KMS-11 (cell line): Measurements from ENCODE around the gene TMEM33.
A peak's percentile ranks its signal among the peaks of the same experiment; 100 is the strongest.

Experiments used
- H2AFZ ChIP-seq: fragments of 200-600 bp; sonication (generic); 2 replicates; pipeline ENCODE4 v1.6.1; 2016; ENCODE audit warnings: antibody characterized with exemption, mixed run types, low read depth
- H3K27ac ChIP-seq: fragments of 200-600 bp; sonication (generic); 2 replicates; pipeline ENCODE4 v1.6.1; 2016; ENCODE audit warnings: mild to moderate bottlenecking, mixed run types
- H3K27me3 ChIP-seq: fragments of 200-600 bp; sonication (generic); 2 replicates; pipeline ENCODE4 v1.6.1; 2017; ENCODE audit warnings: mild to moderate bottlenecking, low read depth, mixed run types, moderate library complexity; ENCODE audit not compliant: insufficient read depth
- H3K36me3 ChIP-seq: fragments of 200-600 bp; sonication (generic); 2 replicates; pipeline ENCODE4 v1.6.1; 2017; ENCODE audit warnings: mild to moderate bottlenecking, mixed run types; ENCODE audit not compliant: insufficient read depth
- H3K4me1 ChIP-seq: fragments of 200-600 bp; sonication (generic); 2 replicates; pipeline ENCODE4 v1.6.1; 2016; ENCODE audit warnings: mild to moderate bottlenecking, low read depth, mixed run types; ENCODE audit not compliant: poor library complexity, severe bottlenecking
- H3K4me2 ChIP-seq: fragments of 200-600 bp; sonication (generic); 2 replicates; pipeline ENCODE4 v1.7.0; 2016; ENCODE audit warnings: mild to moderate bottlenecking, mixed run types
- H3K4me3 ChIP-seq: fragments of 200-600 bp; sonication (generic); IDR thresholded peaks from 2 replicates; pipeline ENCODE4 v1.6.1; 2017; ENCODE audit warnings: low read depth, low read length, mixed read lengths; ENCODE audit not compliant: insufficient read depth
- H3K79me2 ChIP-seq: fragments of 200-600 bp; sonication (generic); 2 replicates; pipeline ENCODE4 v1.6.1; 2016; ENCODE audit warnings: low read depth, mixed run types; ENCODE audit not compliant: insufficient read depth
- H3K9ac ChIP-seq: fragments of 200-600 bp; sonication (generic); 2 replicates; pipeline ENCODE4 v1.6.1; 2016; ENCODE audit warnings: mild to moderate bottlenecking, mixed run types
- H4K20me1 ChIP-seq: fragments of 200-600 bp; sonication (generic); 2 replicates; pipeline ENCODE4 v1.6.1; 2016; ENCODE audit warnings: mild to moderate bottlenecking, mixed run types; ENCODE audit not compliant: insufficient read depth
- TF ChIP-seq, protein P1 (sequence below): fragments of 200-600 bp; sonication (generic); conservative IDR thresholded peaks from 2 replicates; pipeline ENCODE4 v1.6.1; 2017; ENCODE audit warnings: low read depth, mild to moderate bottlenecking, antibody characterized with exemption, low read length, moderate library complexity, mixed read lengths

The TMEM33 gene

DNA sequence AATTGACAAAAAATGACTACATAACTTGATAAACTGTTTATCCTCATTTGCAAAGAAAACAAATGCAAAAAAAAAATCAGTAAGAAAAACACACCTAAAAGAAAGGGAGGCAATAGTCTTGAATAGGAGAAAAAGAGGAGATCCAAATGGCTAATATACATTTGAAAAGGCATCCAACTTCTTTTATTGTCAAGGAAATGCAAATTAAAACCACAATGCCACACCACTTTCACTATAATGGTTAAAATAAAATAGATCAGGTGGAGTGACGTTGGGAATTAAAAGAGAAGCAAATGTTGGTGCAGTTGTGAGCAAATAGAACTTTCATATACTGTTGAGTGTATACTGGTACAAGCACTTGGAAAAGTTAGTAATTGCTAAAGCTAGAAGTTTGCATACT lies 49.9 kb downstream of the TMEM33 start:
- Histone ChIP-seq H3K9ac (no peak overlapping the region), H3K4me2 (no peak overlapping the region), H3K27me3 (no peaks in the 10 kb centered on the region), H3K36me3 (no peaks in the 10 kb centered on the region), H3K4me3 (no peak overlapping the region), H3K27ac (no peak overlapping the region), H3K79me2 (no peaks in the 10 kb centered on the region), H3K4me1 (no peaks in the 10 kb centered on the region), H2AFZ (no peak overlapping the region), H4K20me1 (no peaks in the 10 kb centered on the region)
- TF ChIP-seq, protein P1, sequence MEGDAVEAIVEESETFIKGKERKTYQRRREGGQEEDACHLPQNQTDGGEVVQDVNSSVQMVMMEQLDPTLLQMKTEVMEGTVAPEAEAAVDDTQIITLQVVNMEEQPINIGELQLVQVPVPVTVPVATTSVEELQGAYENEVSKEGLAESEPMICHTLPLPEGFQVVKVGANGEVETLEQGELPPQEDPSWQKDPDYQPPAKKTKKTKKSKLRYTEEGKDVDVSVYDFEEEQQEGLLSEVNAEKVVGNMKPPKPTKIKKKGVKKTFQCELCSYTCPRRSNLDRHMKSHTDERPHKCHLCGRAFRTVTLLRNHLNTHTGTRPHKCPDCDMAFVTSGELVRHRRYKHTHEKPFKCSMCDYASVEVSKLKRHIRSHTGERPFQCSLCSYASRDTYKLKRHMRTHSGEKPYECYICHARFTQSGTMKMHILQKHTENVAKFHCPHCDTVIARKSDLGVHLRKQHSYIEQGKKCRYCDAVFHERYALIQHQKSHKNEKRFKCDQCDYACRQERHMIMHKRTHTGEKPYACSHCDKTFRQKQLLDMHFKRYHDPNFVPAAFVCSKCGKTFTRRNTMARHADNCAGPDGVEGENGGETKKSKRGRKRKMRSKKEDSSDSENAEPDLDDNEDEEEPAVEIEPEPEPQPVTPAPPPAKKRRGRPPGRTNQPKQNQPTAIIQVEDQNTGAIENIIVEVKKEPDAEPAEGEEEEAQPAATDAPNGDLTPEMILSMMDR, result no peak

DNA sequence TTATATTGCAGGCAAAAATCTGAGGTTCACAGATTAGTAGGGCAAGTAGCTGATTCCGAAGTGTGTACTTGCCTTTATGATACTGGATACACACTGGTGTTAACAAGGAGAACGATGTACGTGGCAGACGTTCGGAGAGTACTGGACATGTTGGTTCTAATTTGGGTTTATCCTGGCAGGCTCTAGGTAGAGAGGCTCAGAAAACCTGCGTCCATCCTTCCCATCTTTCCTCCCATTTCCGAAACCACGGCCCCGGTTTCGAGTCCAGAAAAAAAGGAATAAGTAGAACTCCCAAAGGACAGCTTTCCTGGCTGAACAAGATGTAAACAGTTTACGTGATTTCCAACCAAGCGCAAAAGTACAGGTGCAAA lies 54.8 kb downstream of the TMEM33 start:
- H3K27me3 ChIP-seq, result no peaks in the 10 kb centered on the region
- H3K36me3 ChIP-seq, result no peaks in the 10 kb centered on the region
- no peak overlapping the region for H3K27ac ChIP-seq
- H2AFZ ChIP-seq, result peak overlapping the region; percentile 83; the same call in 1 of the 2 replicates
- H3K9ac ChIP-seq, result no peak overlapping the region
- H3K4me2 ChIP-seq, result peak overlapping the region; percentile 67
- H3K4me3 ChIP-seq, result no peak overlapping the region
- H3K4me1 ChIP-seq, result peaks cover 7% of the 10 kb centered on the region
- no peaks in the 10 kb centered on the region for H4K20me1 ChIP-seq
- TF ChIP-seq, protein P1, result no peak
- H3K79me2 ChIP-seq, result peaks cover 16% of the 10 kb centered on the region; the same call in 1 of the 2 replicates

DNA sequence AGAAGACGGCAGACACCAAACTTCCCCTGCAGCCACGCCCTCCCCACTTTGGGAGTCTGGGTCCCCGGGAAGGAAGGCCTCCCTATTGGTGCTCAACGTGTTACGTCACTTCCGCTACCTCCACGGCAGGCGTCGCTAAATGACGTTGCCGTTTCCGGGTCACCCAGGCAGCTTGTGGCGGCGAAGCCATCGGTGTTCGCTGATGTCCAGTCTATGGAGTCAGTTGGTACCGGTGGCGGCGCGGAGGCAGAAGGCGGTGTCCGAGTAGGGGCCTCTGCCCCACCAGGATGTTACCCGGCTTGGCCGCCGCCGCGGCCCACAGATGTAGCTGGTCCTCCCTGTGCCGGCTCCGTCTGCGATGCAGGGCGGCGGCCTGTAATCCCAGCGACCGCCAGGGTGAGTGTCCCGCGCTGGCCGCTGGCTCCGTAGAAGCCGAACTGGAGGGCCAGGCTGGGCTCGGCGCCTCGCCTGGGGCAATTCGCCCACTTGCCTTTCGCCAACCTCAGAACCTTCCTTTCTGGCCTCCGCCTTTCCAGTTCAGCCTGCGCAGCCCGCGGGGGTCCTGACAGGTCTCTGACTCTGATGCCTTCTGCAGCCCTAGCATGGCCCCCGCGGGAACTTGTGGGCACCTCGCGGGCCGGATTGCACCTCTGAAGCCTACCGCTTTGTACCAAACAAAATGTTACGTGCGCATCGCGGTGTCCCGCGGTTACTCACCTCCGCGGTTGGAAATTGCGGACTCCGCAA lies 55.3 kb downstream of the TMEM33 start, which contains the start of gene SLC30A9:
SLC30A9 (plus strand) TSS at position 166 of the 747 bp plus-strand sequence; CDS start at position 288, 122 bp downstream.
- H3K9ac ChIP-seq, result peak within 1 kb of the TSS; percentile 51; the same call in 1 of the 2 replicates
- H3K36me3 ChIP-seq, result no peaks in the 10 kb centered on the region
- TF ChIP-seq, protein P1, result no peak
- H3K4me2 ChIP-seq, result peak within 1 kb of the TSS; percentile 67
- no peaks in the 10 kb centered on the region for H4K20me1 ChIP-seq
- peak within 1 kb of the TSS; percentile 35 for H3K27ac ChIP-seq
- peaks cover 7% of the 10 kb centered on the region for H3K4me1 ChIP-seq
- peak within 1 kb of the TSS; percentile 83 for H2AFZ ChIP-seq
- no peaks in the 10 kb centered on the region for H3K27me3 ChIP-seq
- H3K4me3 ChIP-seq, result no peak within 1 kb of the TSS
- H3K79me2 ChIP-seq, result peaks cover 16% of the 10 kb centered on the region; the same call in 1 of the 2 replicates

DNA sequence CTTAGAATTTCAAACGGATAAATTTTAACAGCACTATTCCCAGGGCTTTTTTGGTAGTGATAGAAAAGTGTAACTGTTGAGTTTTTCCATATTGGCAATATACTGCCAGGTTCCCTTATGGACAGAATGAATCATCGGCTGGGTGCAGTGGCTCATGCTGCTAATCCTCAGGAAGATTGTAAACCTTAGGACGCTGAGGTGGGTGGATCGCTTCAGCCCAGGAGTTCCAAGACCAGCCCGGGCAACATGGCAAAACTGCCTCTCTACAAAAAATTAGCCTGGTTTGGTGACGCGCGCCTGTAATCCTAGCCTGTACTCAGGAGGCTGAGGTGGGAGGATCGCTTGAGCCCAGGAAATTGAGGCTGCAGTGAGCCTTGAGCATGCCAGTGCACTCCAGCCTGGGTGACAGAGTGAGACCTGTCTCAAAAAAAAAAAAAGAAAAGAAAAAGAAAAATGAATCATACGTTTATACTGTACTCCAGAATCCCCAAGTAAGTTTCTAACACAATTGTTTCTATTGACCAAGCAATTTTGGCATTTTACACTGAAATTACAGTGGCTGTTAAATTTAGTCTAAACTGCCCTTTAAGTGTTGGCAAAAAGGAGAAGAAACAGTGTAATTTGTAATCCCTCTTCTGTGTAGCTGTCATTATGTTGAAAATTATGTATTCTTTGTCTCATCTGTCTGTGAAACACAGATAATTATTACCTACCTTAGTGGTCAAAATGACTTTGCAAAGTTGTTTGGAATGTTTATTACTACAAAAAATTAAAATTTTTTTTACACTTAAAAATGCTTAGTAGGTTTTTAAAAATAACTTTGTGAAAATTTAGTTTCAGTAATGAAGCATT lies 56.9 kb downstream of the TMEM33 start:
- Histone ChIP-seq H4K20me1 (no peaks in the 10 kb centered on the region), H3K79me2 (peaks cover 16% of the 10 kb centered on the region; the same call in 1 of the 2 replicates), H3K4me3 (no peak overlapping the region), H2AFZ (no peak overlapping the region), H3K27me3 (no peaks in the 10 kb centered on the region), H3K36me3 (no peaks in the 10 kb centered on the region), H3K4me1 (peaks cover 7% of the 10 kb centered on the region), H3K4me2 (no peak overlapping the region; the same call in 1 of the 2 replicates), H3K27ac (no peak overlapping the region), H3K9ac (no peak overlapping the region)
- TF ChIP-seq, protein P1, result no peak
